NCI-H446 treated with DMSO at 0.1 percent for 48 hours (cell line): ENCODE data around the gene S100Z.
"Not testable (repeated sequence)": the region's sequence is repeated elsewhere in the genome, so short reads cannot be mapped to it uniquely, and the experiment has no call there.

Experiments used
- DNase-seq: peaks from one replicate; lab custom pipeline; 2025; lab: John Stamatoyannopoulos, UW

S100Z gene

DNA sequence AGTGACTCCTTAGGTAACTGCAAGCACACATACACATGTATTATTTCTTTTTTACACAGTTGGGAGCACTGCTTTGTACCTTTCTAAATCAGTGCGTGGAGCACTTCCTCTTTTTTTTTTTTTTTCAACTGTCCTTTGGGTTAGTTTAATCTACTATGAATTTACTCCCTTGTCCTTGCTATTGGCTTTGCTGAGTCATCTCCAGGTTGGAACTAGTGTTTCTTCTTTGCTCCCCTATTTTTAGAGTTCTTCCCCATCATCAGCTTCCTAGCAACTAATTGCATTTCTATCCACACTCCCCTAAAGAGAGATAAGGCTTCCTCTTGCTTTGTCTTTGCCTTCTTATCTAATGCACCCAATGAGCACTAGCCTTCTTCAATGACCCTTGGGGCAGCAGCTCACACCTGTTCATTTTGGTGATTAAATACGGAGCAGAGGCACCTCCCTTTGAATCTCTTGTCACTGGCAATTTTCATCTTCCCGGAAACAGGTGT is 24.3 kb downstream of the S100Z start:
- no peak for DNase-seq

DNA sequence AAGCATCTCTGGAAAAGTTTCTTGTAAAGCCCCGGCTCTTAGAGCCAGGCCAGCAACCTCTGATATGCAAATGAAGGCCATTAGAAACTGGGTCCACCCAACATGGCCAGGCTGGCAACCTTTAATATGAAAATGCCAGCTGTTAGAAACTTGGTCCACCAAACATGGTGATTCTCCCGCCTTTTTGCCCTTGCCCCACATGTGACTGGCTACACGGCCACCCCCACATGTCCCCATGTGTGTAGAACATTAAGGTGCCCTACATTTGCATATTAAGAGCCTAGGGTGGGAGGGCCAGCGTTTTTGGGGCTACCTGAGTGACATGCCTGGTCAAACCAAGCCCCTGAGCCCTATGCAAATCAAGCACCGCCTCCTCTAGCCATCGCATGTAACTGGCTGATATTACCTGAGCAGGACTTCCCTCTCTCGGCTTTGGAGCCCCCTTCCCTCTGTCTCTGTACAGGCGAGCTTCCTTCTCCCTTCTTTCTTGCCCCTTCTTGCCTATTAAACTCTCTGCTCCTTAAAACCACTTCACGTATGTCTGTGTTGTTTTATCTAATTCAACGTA is 39.0 kb downstream of the S100Z start:
- no peak for DNase-seq

DNA sequence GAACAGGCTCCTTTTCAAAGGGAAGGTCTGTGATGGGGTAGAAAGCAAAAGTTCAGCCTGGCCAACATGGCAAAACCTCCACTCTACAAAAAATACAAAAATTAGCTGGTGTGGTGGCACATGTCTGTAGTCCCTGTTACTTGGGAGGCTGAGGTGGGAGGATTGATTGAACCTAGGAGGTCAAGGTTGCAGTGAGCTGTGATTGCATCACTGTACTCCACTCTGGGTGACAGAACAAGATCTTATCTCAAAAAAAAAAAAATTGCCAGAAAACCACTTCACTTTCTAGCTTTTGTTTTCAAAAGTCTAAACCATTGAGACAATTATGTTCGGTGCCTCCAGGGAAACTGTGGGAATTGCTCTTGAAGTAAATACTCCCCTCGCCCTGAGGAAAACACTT is 43.5 kb downstream of the S100Z start:
- DNase-seq: no peak

GRCh38 chr5:76896196-76896595 is 46.4 kb downstream of the S100Z start:
- DNase-seq: no peak

GRCh38 chr5:76901522-76901921 is 51.7 kb downstream of the S100Z start:
- no peak for DNase-seq

DNA sequence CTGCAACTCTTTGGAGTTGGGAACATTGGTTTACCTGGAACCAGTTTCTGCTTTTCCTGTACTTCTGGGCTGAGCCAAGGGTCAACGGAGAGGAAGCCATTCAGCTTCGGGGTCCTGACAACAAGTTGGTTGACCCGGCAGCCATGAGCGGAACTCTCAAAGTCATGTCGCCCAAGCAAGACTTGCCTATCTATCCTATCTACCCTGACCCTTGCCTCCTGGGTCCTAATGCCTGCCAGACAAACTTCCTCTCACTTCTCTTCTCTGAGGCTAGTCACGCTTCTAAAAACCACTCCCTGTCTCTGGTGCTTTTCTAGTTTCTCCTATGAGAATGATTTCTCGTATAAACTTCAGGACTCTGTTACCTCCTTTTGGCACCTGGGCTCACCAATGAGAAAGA is 58.4 kb downstream of the S100Z start:
- no peak for DNase-seq

GRCh38 chr5:76910344-76910933 is 60.6 kb downstream of the S100Z start:
- DNase-seq: not testable (repeated sequence)

GRCh38 chr5:76914671-76915070 is 64.9 kb downstream of the S100Z start:
- DNase-seq: not testable (repeated sequence)

DNA sequence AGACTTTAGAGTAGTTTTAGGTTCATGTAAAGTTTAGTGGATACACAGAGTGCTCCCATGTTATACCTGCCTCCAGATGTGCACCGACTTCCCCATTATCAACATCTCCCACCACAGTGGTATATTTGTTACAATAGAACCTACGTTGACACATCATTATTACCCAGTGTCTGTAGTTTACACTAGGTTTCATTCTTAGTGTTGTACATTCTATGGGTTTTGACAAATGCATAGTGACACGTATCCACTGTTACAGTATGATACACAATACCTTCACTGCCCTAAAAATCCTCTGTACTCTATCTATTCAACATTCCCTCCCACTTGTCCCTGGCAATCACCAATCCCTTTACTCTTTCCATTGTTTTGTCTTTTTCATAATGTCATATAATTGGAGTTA is 68.7 kb downstream of the S100Z start:
- DNase-seq: no peak

GRCh38 chr5:76920491-76920890 is 70.7 kb downstream of the S100Z start:
- no peak for DNase-seq

- no peak for DNase-seq
These were observed 76.7 kb downstream of the S100Z start for GRCh38 chr5:76926329-76927105.

- no peak for DNase-seq
These were observed 78.1 kb downstream of the S100Z start for GRCh38 chr5:76927961-76928360.

DNA sequence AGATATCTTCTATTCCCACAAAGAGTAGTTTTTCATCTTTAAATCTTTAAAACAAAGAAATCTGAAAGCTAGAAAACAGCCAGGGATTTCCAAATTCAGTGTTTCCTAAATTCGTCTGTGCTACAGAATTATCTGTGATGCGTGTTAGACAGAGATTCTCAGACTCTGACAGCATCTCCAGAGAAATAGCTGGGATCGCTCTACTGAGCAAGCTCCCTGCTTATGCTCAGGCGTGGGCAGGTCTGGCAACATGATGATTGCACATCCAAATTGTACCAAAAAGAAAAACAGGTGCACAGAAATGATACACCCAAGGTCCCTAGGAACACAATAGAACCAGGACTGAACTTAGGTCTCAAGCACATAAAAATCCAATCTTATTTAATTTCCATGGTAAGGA is 80.3 kb downstream of the S100Z start:
- DNase-seq: no peak

GRCh38 chr5:76938177-76938576 is 88.4 kb downstream of the S100Z start:
- DNase-seq: no peak

GRCh38 chr5:76941000-76941399 is 91.2 kb downstream of the S100Z start:
- DNase-seq: no peak

DNA sequence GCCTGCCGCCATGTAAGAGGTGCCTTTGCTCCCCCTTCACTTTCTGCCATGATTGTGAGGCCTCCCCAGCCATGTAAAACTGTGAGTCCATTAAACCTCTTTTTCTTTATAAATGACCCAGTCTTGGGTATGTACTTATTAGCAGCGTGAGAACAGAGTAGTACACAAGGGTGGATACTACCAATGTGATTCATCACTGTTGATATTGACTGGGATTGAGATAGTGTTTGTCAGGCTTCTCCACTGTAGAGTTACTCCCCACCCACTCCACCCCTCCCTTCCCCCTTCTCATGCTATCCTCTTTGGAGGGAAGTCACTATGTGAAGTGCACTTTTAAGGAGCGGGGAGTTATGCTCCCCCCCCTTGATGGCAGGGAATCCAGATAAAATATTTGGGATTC is 91.6 kb downstream of the S100Z start:
- no peak for DNase-seq

GRCh38 chr5:76942581-76942980 is 92.8 kb downstream of the S100Z start:
- DNase-seq: no peak

DNA sequence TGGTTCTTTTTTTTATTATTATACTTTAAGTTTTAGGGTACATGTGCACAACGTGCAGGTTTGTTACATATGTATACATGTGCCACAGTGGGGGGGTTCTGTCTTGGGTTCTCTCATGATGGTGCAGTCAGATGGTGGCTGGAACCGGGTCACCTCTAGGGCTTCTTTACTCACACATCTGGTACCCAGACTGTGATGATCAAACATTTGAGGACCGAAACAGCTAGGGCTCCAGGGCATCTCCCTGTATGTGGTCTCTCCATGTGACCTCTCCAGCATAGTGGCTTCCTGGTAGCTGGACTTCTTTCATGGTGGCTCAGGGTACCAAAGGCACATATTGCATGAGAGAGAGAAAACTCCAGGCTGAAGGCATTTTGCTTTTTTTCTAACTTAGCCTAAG is 93.2 kb downstream of the S100Z start:
- DNase-seq: no peak

DNA sequence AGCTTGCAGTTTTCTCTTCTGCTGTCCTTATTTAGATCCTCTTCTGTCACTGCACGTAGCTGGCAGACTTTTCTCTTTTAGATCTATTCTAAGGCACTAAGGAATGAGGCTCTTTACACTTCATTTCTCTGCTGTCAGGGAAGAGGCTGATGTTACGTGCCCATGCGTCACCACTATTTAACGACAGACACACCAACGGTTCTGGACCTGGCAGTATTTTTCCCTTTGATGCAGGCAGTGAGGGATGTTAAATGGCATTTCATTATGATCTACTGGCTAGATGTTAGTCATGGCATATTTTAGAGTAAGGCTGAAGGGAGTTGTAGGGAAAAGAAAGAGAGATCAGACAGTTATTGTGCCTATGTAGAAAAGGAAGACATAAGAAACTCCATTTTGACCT is 94.8 kb downstream of the S100Z start:
- DNase-seq: no peak

GRCh38 chr5:76945238-76945637 is 95.4 kb downstream of the S100Z start:
- not testable (repeated sequence) for DNase-seq

- DNase-seq: no peak
These were observed 96.3 kb downstream of the S100Z start for GRCh38 chr5:76946090-76946489.

DNA sequence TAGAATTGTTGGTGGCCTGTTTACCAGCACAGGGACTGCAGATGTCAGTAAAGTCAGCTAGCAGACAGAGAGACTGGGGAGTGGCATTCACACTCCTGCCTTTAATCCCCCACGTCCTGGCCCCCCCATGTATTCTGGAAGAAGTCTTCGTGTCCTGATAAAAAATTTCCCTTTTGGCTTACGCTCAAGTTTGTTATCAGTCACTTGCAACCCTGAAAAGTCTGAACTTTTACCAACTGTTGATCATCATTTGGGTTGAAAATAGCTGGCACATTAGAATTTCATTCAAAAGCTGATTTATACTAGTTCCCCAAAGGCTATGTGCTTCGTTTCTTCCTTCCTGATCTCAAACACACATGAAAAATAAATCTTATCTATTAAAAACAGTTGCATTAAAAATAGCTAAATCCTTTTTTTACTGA is 97.3 kb downstream of the S100Z start:
- DNase-seq: no peak

GRCh38 chr5:76952795-76953536 is 103.2 kb downstream of the S100Z start, which contains the start of gene CRHBP:
Gene CRHBP (plus strand): TSS chr5:76953045. CDS start chr5:76953135, 90 bp downstream.
- no peak for DNase-seq
